ENCODE results near the gene KIF17.
"Not testable (repeated sequence)": the region's sequence is repeated elsewhere in the genome, so short reads cannot be mapped to it uniquely, and the experiment has no call there.

Gene KIF17

DNA sequence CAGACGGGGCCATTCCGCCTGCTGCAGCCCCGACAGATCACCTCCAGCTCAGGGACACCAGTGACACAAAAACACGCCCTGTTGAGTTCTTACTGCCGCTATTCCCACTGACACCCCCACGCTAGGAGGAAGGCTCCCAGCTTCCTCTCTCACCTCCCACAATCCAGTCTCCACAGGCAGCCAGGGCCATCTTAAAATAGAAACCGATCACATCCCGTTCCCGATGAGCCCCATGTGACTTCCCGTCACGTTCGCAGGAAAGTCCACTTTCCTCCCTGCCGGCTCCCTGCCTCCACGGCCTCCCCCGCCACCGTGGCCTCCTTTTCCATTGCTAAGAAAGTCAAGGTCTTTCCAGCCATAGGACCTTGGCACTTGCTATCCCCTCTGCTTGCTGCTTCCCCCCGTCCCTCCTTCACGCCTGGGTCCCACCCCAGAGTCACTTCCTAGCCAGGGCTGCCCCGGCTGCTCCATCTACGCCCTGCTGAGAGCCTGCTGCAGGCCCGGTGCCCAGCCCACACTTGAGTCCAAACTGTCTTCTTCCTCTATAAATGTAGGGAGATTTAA lies 32.6 kb downstream of the KIF17 start:
- FAIRE-seq = no peak

DNA sequence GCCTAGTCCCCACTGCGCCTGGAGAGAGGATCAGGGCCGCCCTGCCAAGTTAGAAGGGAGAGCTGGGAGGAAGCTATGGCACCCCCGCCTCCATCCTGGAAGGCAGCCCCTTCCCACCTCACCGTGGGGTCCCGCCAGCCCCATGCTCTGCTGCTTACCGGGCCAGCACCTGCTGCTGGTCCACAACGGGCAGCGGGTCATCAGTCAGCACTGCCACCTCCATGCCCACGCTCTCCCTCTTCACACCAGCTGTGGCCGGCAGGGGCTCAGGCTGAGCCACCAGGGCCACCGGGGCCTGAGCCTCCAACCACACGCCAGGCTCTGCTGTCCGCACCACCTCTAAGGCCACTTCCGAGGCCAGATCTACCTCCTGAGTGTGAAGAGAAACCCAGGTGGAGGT lies 33.2 kb downstream of the KIF17 start:
- FAIRE-seq = no peak

DNA sequence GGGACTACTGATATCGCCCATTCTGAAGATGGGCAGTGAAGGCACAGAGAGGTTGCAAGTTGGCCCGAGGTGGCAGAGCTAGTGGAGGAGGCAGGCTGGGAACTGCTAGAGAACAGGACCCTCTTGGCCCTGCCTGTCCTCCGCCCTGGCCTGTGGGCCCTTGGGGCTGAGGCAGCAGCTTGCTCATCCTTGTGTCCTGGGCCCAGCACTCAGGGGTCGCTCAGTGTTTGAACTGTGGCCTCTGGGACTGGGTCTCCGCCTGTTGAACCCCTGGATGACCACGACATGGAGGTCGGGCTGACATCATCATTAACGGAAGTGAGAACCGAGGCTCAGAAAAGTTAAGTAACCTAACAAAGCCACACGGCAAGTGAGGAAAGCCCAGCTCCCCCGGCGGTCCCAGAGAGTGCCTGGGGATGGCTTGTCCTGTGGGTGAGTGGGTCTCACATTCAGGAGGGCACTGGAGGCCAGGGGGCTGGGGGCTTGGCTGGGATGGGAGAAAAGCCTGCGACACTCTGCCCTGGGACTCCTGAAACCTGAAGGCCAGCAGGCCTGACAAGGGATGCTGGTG lies 33.7 kb downstream of the KIF17 start:
- no peak for FAIRE-seq

DNA sequence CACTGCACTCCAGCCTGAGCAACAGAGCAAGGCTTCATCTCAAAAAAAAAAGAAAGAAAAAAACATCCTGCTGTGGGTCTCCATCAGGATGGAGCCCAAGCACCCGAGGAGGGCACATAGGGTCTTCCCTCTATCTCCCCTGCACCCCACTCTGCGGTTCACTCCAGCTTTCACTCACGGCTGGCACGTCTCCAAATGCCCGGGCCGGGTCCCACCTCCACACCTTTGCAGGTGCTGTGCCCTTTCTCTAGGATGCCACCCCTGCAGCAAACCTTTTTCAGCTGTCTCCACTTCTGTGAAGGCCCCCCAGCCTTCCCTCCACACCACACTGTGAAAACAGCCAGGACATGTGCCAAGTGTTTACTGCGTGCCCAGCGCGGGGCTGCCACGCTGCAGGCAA lies 34.2 kb downstream of the KIF17 start:
- no peak for FAIRE-seq

DNA sequence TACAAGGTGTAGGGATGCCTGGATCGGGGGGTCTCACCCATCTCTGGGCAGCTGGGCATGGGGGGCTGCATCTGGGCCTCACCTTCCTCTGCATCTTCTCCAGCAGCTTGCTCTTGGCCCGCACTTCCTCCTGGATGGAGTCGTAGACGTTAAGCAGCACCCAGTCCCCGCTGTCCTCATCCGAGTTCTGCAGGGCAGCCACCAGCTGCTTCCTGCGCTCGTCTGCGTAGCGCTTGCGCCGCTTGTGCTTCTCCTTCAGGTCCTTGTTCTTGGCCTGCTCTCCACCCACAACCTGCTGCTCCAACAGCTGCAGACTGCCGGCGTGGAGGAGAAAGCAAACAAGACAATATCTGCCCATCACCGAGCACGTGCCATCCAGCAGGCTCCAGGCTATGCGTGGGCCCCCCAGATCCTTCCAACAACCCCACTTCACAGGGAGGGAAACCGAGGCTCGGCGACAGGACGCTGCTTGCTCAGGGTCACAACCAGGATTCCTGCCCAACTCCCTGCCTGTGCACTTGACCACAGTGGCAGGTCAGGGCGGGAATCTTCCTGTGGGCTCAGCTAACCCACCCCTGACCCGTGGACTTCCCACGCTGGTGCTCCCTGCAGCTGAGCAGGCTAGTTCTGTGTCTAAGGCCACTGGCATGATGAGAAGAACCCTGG lies 35.1 kb downstream of the KIF17 start:
- no peak for FAIRE-seq

DNA sequence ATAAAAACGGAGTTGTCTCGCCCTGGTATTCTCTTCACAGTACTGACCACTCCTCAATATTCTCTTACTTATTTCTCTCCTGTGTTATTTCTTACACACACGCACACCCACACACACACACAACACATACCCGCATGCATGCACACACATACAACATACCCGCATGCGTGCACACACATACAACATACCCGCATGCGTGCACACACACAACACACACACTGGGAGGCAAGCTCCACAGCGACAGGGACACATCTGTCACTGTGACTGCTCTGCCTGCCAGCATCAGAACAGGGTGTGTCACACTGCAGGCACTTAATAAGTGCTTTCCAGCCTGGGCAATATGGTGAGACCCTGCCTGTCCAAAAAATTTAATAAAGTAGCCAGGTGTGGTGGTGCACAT lies 35.8 kb downstream of the KIF17 start:
- no peak for FAIRE-seq

DNA sequence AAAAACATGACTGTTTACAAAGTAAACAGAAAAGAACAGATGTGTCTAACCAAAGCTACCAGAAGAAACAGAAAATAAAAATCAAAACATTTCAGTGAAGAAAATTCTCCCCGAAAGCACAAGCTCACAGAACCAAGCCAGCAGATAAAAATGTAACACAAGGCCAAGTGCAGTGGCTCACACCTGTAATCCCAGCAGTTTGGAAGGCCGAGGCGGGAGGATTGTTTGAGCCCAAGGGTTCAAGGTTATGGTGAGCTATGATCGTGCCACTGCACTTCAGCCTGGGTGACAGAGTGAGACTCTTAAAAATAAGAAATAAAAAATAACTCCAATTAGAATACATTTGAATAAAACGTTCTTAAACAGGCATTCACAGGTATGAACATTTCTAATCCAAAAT lies 37.5 kb downstream of the KIF17 start:
- FAIRE-seq = no peak

DNA sequence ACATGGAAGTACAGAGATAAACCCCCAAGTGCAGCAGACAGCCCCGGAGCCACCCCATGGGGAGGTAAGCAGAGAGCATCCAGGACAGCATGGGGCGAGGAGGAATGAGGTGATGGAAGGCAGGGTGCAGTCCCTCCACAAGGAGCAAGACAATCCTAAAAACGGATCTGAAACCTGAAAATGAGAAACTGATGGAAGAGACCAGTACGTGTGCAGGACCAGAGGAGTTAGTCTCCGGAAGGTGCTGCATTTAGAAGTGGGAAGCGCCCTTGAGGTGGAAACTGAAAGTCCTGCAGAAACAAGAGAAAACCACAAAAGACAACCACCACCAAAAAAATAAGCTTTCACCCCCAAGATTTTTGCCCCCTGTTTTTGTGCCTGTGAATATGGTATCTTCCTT lies 39.2 kb downstream of the KIF17 start:
- FAIRE-seq = no peak

DNA sequence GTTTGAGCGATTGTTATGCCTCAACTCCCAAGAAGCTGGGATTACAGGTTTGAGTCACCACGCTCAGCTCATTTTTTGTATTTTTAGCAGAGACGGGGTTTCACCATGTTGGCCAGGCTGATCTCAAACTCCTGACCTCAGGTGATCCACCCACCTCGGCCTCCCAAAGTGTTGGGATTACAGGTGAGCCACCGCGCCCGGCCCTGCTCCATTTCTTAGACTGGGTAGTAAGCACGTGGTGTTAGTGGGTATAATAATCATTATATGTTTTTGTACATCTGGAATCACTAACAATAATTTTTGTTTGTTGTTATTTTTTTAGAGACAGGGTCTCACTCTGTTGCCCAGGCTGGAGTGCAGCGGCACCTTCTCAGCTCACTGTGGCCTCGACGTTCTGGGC lies 44.2 kb downstream of the KIF17 start:
- not testable (repeated sequence) for FAIRE-seq

DNA sequence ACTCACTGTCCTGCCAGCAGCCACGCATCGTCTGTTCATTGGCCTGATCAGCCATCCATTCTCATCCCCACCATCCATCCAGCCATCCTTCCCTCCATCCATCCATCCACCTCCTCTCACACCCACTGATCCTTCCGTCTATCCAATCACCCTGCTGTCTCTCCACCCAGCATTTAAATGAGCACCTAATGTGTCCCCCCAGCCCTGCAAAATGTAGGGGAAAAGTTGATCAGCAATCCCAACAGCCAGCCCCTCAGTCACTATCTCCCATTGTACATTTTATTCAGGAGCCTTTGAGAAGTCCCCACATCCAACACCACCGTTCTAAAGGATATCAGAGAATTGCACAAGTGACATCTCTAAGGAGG lies 45.6 kb downstream of the KIF17 start:
- FAIRE-seq = no peak

DNA sequence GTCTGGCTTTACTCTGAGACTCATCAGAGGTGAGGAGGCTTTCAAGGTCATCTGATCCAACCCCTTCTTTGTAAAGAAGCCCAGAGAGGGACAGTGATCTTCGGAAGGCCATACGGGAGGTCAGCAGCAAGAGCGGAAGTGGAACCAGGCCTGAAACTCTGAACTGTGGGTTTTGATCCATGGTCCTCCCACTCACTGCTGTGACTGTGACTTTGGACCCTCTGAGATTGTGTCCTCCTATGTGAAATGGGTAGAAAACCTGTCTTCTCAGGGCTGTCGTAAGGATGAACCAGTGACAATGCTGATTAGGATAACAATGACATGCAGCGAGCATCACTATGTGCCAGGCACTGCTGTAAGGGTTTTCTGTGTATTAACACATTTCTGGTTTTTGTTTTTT lies 46.9 kb downstream of the KIF17 start:
- no peak for FAIRE-seq

DNA sequence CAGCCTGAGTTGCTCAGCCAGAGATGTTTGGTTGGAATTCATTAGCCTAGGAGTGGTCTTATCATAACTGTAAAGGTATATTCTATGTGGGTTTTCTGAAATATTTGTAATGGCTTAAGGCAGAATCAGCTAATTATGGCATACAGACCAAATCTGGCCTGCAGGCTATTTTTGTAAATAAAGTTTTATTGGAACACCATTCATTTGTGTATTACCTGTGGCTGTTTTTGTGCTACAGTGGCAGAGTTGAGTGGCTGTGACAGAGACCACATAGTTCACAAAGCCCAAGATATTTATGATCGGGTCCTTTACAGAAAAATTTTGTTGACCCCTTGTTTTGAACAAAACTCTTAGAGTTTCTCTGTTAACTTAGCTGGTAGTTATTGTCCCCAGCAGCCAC lies 49.2 kb downstream of the KIF17 start:
- FAIRE-seq = no peak

DNA sequence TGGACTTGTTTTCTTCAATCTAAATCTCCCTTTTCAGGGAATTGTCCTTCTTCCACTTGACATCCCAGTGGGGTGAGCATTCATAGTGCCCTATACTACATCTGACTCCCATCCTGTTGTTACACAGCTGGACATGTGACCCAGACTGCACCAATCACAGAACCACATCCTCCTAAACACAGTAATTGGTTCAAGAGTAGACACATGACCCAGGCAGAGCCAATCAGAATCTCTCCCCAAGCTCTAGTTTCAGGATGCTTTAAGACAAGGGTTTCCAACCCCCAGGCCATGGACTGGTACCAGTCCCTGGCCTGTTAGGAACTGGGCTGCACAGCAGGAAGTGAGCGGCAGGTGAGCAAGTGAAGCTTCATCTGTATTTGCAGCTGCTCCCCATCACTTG lies 51.0 kb downstream of the KIF17 start:
- FAIRE-seq = no peak

DNA sequence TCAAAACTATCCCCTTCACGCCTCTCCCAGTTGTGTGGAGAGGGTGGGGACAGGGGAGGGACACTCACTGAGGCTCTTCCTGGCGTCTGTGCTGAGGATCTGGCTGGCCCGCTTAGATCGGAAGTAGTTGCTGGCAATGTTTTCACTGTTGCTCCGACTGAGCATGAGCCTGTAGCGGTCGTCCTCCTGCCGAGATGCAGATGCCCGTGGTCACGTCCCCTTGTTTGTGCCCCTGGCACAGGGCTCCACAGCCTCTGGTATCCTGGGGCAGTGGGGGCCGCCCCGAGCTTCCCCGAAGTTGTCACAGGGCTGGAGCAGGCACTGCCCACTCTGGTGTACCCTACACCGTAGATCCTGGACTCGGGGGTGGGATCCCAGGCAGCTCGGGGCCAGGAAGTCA lies 51.7 kb downstream of the KIF17 start:
- no peak for FAIRE-seq

DNA sequence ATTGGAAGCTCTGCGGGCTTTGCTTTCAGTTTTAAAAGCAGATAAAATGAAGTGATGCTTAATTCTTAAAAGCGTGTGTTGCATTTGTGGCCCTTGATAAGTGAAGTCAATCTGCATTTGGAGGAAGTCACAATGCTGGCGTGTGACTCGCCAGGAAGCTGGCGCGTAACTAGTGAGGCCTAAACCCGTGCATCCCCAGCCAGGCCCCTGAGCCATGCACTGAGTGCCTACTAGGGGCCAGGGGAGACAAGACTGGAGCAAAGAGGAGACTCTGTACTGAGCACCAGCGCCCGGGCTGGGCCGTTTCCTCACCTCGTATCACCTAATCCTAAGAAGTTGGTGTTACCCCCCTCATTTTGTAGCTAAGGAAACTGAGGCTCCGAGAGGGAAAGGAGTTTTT lies 52.1 kb downstream of the KIF17 start:
- no peak for FAIRE-seq

DNA sequence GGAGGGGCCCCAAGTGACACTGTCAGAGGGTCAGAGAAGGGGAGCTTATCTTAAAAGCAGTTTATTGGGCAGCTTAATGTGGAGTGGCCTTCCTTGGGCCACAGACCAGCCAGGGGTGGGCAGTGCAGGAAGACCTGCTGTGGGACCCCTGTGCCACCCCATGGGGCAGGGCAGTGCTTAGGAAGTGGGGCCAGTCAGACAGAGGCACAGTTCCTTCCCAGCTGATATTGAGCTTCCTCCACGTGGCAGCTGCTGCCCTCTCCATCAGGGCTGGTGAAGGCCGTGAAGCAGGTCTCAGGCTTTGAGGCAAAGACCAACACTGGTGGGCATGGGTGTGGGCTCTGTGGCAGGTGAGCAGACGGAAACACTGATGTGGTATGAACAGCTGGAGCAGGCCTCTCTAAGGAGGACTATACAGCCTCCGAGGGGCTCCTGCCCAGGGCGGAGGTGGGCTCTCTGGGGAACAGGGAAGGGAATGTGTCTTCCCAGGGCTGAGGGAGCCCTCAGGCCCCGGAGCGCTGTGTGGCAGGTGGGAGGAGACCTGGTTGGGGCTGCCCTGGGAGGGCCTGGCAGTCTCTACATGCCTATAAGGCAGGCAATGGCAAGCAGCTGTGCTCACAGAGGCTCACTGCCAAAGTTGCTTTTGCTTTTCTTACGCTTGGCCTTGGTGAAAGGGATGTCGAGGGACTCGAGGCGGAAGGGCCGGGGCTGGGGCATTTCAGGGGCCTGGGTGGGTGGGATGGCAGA lies 53.7 kb downstream of the KIF17 start:
- FAIRE-seq = no peak

DNA sequence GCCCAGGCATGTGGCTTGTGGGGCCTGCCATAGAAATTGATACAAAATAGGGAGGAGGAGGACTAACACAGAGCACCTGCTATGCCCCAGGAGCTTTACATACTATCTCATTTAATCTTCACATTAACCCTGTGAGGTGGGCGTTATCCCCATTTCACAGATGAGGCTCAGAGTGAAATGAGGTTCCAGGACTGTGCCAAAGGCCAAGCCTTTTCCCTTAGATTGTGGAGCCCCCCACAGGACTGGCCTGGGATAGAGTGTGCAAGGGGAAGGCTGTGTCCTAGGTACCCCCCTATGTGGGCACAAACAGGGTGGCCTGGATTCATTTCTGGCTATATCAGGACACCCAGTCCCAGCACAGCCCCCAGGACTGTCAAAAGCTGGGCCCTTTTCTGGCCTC lies 54.4 kb downstream of the KIF17 start:
- no peak for FAIRE-seq

DNA sequence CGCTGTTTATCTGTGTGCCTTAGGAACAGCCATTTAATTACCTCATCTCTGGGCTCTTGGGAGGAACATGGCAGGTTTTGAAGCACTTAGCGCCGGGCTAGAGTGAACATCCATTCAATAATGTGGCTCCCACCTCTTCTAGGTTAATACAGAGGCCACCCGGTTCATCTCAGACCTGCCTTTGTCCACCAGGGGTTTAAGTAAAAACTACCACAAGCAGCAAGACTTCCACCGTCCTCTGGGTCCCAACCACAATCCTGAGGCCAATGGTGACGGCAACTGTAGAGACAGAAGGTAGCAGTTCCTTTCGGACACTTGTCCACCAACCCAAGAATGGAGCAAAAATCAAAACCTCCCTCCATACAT lies 55.7 kb downstream of the KIF17 start:
- no peak for FAIRE-seq

DNA sequence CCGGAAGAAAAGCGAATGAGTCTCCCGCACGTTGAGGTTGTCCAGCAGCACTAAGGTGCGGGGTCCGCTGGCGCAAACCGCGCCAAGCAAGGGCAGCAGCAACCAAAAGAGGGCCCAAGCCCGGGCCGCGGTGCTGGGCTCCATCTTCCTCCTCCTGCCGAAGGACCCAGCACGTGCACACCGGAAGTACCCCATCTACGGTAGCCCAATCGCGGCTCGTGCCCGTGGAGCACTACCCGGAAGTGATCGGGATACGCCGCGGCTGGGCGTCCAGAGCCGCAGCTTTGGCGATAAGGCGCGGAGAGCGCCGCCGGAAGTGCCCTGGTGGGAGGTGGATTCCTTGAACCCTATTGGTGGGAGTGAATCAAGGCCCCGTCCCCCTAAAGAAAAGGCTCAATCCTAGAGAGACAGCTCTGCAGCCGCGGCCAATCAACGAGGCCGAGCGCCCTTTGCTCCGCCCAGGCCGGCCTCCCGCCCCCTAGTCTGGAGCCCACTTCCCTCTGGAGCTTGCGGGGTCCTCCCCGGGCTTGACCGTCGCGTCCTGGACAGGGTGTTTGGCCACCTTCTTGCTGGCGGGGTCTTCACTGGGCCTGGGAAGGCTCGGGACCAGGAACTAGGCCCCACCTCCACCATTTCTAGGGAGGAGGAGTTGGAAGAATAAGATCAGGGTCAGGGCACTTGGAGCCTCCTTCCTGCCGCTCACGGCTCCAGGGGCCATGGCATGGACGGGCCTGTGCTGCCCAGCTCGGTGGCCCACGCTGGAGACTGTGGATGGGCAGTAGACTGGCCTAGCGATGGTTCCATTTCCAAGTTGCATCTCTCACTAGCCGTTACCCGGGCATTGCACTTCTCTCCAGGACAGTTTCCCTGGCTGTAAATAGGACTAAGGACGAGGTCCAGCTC lies 56.3 kb downstream of the KIF17 start, which contains the start of gene DDOST:
Gene DDOST (minus strand): TSS at position 163 of the 903 bp plus-strand sequence. CDS start 19 bp downstream, at position 144.
- FAIRE-seq = peak; percentile 95

DNA sequence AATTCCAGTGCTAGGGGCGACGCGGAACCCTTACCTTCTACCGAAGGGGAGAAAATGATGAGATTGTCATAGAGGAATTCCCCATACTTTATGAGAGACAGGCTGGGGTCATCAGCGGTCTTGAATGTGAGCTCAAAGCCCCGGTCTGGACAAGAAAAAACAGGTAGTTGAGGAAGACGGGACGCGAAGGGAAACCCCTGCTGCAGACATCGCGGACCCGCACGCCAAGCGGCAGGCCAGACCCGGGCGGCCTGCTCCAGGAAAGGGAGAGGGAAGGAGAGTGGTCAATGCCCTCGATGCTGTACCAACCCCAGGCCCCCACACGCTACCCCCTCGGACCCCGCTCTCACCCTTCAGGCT lies 57.0 kb downstream of the KIF17 start:
- FAIRE-seq = no peak

DNA sequence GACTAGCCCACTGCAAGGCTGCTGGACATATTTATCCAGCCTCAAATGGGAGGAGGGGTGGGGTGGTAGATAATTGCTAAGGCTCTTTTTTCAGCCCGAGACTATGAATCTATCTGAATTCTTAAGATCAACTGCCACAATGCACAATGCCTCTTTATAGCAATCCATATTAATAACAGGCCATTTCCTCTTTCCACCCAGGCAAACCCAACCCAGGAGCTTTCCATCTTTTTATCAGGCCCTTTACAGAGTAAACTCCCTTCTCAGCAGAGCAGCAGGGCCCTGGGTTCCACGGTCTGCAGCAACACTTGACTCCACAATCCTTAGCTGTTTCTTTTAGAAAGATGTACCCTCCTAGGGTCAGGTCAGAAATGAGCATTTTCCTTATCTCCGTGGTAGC lies 57.4 kb downstream of the KIF17 start:
- no peak for FAIRE-seq

DNA sequence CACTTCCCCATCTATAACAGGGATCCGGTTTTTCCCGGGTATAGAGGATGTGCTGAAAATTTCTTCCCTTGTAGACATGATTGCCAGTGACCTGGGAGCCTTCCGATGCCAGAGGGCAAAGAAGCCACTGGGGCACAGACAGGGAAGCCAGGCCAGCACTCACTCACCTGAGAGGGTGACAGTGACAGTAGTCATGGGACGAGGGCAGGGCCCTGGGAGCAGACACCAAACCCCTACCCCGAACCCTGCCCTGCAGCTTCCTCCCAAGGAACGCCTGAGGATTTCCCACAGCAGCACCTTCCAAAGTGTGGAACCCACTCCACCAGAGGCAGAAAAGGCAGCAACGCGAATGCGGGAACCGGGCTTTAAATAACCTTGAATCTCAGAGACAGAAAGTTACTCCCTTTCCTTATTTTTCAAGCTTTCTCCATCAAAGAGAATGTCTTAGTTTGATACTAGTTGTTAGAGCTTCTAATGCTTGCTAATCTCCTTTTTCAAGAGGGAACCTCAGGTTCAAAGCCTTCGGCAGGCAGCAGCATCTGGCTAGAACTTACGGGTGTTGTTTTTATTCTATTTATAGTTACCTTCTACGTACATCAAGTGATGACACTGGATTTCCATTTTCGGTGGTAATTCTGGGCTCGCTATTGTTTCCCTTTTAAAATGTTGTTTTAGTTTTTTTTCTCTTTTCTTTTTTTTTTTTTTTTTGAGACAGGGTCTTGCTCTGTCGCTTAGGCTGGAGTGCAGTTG lies 59.5 kb downstream of the KIF17 start:
- FAIRE-seq = no peak
